ENCODE results near the gene HNRNPUL1. TPM values are rescaled to one million over a fixed set of nuclear protein-coding genes. Genes with fewer than 3 reads are reported as not detected.

The HNRNPUL1 gene
- total RNA-seq, 1 donor, result 114 TPM

DNA sequence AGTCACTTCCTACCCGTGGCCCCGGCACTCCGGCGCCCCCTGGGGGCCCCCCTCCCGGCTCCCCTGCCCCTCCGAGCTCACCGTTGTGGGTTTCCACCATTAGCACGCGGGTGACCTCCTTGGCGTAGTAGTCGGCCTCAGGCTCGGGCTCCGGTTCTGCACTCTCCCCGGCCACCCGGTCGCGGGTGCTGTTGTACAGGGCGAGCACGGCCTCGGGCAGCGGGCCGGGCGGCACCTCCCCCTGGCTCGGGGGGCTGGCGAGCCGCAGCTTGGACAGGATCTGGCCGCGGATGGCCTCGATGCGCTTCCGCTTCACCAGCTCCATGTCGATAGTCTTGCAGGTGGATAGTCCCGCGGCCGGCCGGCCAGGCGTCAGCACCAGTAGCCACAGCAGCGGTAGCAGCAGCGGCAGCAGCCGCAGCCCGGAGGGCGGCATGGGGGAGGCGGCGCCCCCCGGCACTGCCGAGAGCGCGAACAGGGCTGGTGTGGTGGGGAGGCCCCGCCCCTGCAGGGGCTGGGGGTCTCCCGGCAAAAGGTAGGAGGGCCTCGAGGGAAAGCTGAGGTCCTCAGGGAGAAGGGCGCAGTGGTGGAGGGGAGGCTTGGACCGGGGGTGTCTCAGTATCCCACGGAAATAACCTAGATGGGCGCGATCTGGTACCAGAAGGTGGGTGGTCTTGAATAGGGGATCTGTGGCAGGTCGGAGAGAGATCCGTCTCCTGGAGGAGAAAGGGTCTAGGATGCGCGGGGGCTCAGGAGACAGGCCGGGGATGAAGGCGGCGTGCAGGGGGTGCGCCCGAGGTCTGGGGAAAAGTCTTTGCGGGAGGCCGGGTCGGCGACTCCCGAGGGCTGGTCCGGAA lies 88.7 kb downstream of the HNRNPUL1 start:
- Histone ChIP-seq H3K4me3 (ENCODE audit: insufficient read depth, low read length) (peak overlapping the region; percentile 93), H2AFZ (ENCODE audit: low read length) (peak overlapping the region; percentile 6), H3K9me3 (ENCODE audit: low read depth, low read length) (no peaks in the 10 kb centered on the region), H3K79me2 (ENCODE audit: insufficient read depth, low read length) (peaks cover 52% of the 10 kb centered on the region), H3K4me1 (ENCODE audit: insufficient read depth, low read length) (peaks cover 11% of the 10 kb centered on the region), H3K36me3 (ENCODE audit: insufficient read depth, low read length) (peaks cover 5% of the 10 kb centered on the region), H3K4me2 (ENCODE audit: insufficient read depth, low read length) (peak overlapping the region; percentile 84), H3K27ac (ENCODE audit: low read depth, low read length) (peak overlapping the region; percentile 29), H4K20me1 (ENCODE audit: insufficient read depth, low read length) (peaks cover 35% of the 10 kb centered on the region), H3K27me3 (ENCODE audit: insufficient read depth, low read length) (no peaks in the 10 kb centered on the region)
- DNase-seq (ENCODE audit: insufficient read length, low spot score, missing footprints), result peak; percentile 96
- TF ChIP-seq, protein P1, sequence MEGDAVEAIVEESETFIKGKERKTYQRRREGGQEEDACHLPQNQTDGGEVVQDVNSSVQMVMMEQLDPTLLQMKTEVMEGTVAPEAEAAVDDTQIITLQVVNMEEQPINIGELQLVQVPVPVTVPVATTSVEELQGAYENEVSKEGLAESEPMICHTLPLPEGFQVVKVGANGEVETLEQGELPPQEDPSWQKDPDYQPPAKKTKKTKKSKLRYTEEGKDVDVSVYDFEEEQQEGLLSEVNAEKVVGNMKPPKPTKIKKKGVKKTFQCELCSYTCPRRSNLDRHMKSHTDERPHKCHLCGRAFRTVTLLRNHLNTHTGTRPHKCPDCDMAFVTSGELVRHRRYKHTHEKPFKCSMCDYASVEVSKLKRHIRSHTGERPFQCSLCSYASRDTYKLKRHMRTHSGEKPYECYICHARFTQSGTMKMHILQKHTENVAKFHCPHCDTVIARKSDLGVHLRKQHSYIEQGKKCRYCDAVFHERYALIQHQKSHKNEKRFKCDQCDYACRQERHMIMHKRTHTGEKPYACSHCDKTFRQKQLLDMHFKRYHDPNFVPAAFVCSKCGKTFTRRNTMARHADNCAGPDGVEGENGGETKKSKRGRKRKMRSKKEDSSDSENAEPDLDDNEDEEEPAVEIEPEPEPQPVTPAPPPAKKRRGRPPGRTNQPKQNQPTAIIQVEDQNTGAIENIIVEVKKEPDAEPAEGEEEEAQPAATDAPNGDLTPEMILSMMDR (IDR thresholded peaks at IDR 0.05; ENCODE audit: extremely low read depth, low read depth, low read length), result peak; percentile 47

DNA sequence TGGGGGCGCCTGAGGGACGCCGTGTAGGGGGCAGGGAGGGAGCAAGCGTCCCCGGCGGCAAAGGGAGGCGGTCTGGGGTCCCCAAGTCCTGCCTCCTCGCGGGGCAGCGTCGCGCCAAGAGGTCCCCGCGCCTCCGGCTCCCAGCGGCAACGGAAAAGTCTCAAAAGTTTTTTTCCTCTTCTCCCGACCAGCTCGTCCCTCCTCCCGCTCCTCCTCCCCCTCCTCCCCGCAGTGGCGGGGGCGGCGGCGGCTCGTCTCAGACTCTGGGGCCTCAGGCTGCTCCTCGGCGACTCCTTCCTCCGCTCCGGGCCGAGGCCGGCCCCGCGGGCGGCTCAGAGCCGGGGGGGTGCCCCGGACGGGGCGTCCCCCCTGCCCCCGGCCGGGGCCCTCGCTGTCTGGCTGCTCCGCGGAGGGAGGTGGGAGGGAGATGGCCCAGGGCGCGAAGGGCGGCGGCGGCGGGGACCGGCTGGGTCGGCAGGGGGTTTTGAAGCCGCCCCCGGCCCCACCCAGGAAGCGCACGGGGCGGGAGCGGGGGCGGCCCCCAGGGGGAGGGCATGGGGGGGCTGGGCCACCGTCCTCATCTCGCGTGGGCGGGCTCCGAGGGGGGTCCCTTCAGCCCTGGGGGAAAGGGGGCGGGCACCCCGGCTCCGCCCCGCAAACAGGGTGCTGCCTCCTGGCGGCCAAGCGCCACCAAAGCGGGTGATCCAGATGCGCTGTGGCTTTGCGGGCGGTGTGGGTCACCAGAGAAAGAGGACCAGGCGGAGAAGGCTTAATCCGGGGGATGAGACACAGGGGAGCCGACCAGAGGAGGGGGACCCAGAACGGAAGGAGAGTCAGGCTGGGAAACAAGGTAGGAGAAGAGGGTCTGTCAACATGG lies 89.5 kb downstream of the HNRNPUL1 start, which contains the start of gene TGFB1:
Gene TGFB1 (minus strand): TSS at position 457 of the 877 bp plus-strand sequence. CDS start 878 bp downstream, outside the sequence.
- TF ChIP-seq, protein P1 (IDR thresholded peaks at IDR 0.05; ENCODE audit: extremely low read depth, low read depth, low read length), result peak; percentile 72
- H3K36me3 ChIP-seq (ENCODE audit: insufficient read depth, low read length), result no peaks in the 10 kb centered on the region
- H3K27me3 ChIP-seq (ENCODE audit: insufficient read depth, low read length), result no peaks in the 10 kb centered on the region
- H4K20me1 ChIP-seq (ENCODE audit: insufficient read depth, low read length), result peaks cover 35% of the 10 kb centered on the region
- H2AFZ ChIP-seq (ENCODE audit: low read length), result peak within 1 kb of the TSS; percentile 6
- peak within 1 kb of the TSS; percentile 84 for H3K4me2 ChIP-seq (ENCODE audit: insufficient read depth, low read length)
- peak within 1 kb of the TSS; percentile 93 for H3K4me3 ChIP-seq (ENCODE audit: insufficient read depth, low read length)
- H3K4me1 ChIP-seq (ENCODE audit: insufficient read depth, low read length), result peaks cover 11% of the 10 kb centered on the region
- peak; percentile 99 for DNase-seq (ENCODE audit: insufficient read length, low spot score, missing footprints)
- H3K9me3 ChIP-seq (ENCODE audit: low read depth, low read length), result no peaks in the 10 kb centered on the region
- H3K27ac ChIP-seq (ENCODE audit: low read depth, low read length), result peak within 1 kb of the TSS; percentile 29
- H3K79me2 ChIP-seq (ENCODE audit: insufficient read depth, low read length), result peaks cover 47% of the 10 kb centered on the region

DNA sequence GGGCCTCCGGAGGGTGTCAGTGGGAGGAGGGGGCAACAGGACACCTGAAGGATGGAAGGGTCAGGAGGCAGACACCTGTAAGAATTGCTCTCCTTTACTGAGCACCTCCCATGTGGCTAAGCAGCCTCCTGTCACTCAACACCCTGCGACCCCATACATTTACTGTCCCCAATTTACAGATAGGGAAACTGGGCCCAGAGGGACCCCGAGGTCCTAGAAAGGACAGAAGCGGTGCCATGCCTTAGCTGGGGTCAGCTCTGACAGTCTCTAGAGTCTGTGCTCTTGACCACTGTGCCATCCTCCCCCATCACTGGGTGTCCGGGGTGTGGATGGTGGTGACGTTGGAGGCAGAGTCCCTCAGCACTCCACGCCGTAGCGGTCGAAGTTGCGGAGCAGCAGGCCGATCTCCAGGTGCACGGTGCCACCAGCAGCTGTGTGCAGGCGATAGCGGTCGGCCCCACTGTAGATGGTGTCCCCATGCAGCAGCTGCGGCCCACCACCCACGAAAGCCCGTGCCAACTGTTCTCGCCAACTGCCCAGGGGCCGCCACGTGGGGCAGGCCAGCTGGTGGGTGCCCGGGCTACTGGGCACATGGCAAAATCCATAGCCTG lies 90.3 kb downstream of the HNRNPUL1 start:
- peak; percentile 71 for DNase-seq (ENCODE audit: insufficient read length, low spot score, missing footprints)
- Histone ChIP-seq H3K4me3 (ENCODE audit: insufficient read depth, low read length) (peak overlapping the region; percentile 93), H4K20me1 (ENCODE audit: insufficient read depth, low read length) (peaks cover 29% of the 10 kb centered on the region), H2AFZ (ENCODE audit: low read length) (no peak overlapping the region), H3K4me1 (ENCODE audit: insufficient read depth, low read length) (peaks cover 11% of the 10 kb centered on the region), H3K36me3 (ENCODE audit: insufficient read depth, low read length) (no peaks in the 10 kb centered on the region), H3K27me3 (ENCODE audit: insufficient read depth, low read length) (no peaks in the 10 kb centered on the region), H3K9me3 (ENCODE audit: low read depth, low read length) (no peaks in the 10 kb centered on the region), H3K4me2 (ENCODE audit: insufficient read depth, low read length) (peak overlapping the region; percentile 61), H3K27ac (ENCODE audit: low read depth, low read length) (no peak overlapping the region), H3K79me2 (ENCODE audit: insufficient read depth, low read length) (peaks cover 39% of the 10 kb centered on the region)
- TF ChIP-seq, protein P1 (IDR thresholded peaks at IDR 0.05; ENCODE audit: extremely low read depth, low read depth, low read length), result no peak
